Sigmoid colon (tissue), 4 donors: Measurements from ENCODE around the gene LRRIQ4.

Source experiments
- EP300 ChIP-seq, 4 donors: sonication (generic); formaldehyde crosslinking; IDR thresholded peaks; one replicate each; pipeline ENCODE4 v1.6.1; 2017; ENCODE audit warnings: antibody characterized with exemption in 4 of 4
- POLR2A ChIP-seq, 2 donors: fragments of 450-650 bp; IDR thresholded peaks; one replicate each; pipeline ENCODE4 v1.6.1; 2016; ENCODE audit warnings: antibody characterized with exemption in 2 of 2, mild to moderate bottlenecking in 2 of 2, moderate library complexity in 2 of 2
- TF ChIP-seq, protein P1 (sequence below), 4 experiments: fragments of 450-650 bp in 3 of 4; fragments of 200-600 bp in 1 of 4; IDR thresholded peaks; one replicate each; pipeline ENCODE4 v1.5.1; 2016 to 2019; ENCODE audit warnings: antibody characterized with exemption in 4 of 4, mild to moderate bottlenecking in 3 of 4, moderate library complexity in 2 of 4

DNA sequence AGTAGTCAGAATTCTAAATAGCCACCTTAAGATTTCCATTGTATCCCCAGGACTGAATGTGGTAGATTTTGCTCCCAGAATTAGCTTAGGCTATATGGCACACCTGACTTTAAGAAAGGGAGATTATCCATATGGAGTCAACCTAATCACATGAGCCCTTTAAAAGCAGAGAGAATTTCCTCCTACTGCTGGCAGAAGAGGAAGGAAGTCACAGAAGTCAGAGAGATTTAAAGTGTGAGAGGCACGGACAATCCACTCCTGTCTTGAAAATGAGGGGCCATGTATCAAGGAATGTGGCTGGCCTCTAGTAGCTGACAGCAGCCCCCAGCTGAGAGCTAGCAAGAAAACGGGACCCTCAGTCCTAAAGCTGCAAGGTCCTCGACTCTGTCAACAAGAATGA, 30.3 kb downstream of the LRRIQ4 start:
- TF ChIP-seq, protein P1, sequence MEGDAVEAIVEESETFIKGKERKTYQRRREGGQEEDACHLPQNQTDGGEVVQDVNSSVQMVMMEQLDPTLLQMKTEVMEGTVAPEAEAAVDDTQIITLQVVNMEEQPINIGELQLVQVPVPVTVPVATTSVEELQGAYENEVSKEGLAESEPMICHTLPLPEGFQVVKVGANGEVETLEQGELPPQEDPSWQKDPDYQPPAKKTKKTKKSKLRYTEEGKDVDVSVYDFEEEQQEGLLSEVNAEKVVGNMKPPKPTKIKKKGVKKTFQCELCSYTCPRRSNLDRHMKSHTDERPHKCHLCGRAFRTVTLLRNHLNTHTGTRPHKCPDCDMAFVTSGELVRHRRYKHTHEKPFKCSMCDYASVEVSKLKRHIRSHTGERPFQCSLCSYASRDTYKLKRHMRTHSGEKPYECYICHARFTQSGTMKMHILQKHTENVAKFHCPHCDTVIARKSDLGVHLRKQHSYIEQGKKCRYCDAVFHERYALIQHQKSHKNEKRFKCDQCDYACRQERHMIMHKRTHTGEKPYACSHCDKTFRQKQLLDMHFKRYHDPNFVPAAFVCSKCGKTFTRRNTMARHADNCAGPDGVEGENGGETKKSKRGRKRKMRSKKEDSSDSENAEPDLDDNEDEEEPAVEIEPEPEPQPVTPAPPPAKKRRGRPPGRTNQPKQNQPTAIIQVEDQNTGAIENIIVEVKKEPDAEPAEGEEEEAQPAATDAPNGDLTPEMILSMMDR (IDR thresholded peaks at IDR 0.05), result no peak
- TF ChIP-seq EP300 (IDR thresholded peaks at IDR 0.05) (no peak), POLR2A (IDR thresholded peaks at IDR 0.05) (no peak)
